ENCODE data around the gene RNF166.
A peak's percentile ranks its signal among the peaks of the same experiment; 100 is the strongest.

Gene RNF166

GRCh38 chr16:88739977-88740726 is 33.9 kb upstream of the RNF166 start:
- TF ChIP-seq EP300 (IDR thresholded peaks at IDR 0.05; ENCODE audit: borderline replicate concordance) (no peak), TEAD4 (IDR thresholded peaks at IDR 0.05) (no peak), CEBPB (IDR thresholded peaks at IDR 0.05) (no peak), CREB1 (IDR thresholded peaks at IDR 0.05; ENCODE audit: low read depth) (no peak), REST (IDR thresholded peaks at IDR 0.05; ENCODE audit: low read depth) (no peak)
- TF ChIP-seq, protein P1, sequence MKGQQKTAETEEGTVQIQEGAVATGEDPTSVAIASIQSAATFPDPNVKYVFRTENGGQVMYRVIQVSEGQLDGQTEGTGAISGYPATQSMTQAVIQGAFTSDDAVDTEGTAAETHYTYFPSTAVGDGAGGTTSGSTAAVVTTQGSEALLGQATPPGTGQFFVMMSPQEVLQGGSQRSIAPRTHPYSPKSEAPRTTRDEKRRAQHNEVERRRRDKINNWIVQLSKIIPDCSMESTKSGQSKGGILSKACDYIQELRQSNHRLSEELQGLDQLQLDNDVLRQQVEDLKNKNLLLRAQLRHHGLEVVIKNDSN (IDR thresholded peaks at IDR 0.05) = no peak

DNA sequence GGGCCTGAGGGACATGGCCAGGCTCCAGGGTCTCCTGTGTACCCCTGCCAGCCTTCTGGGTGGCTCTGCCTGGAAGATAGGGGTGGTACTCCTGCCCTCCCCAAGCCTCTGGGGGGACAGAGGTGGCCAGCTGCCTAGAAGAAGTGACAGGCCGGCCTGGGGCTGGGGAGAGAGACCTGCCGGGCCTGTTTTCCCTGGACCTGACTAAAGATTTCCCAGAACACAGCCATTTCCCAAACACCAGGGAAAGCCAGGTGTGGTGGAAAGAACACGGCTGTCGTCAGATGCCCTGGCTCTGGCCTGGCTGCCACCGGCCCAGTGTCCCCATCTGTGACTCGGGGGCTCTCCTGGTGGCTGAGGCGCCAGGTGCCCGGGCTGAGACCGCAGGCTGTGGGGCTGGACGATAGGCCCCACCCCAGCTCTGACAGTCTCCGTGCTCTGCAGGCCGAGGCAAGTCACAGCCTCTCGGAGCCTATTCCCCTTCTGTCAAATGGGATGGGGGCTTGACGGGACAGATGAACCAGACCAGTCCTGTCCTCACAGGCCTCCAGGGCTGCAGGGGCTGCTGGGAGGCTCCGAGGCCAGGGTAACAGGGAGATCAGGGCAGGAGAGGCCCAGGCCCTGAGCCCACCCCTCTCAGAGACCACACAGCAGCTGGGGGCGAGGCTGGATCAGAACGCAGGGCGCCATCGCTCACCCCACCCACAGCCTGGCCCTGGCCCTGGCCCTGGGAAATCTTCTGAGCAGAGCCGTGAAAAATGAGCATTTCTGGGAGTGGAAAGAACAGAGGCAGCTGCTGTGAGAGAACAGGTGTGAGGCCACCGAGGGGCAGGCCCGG is 33.1 kb upstream of the RNF166 start:
- TF ChIP-seq FOXM1 (IDR thresholded peaks at IDR 0.05; ENCODE audit: borderline replicate concordance, low read depth) (no peak), EGR1 (IDR thresholded peaks at IDR 0.05) (no peak), ZBTB7A (IDR thresholded peaks at IDR 0.05; ENCODE audit: low read depth) (no peak), CREB1 (IDR thresholded peaks at IDR 0.05; ENCODE audit: low read depth) (no peak)

DNA sequence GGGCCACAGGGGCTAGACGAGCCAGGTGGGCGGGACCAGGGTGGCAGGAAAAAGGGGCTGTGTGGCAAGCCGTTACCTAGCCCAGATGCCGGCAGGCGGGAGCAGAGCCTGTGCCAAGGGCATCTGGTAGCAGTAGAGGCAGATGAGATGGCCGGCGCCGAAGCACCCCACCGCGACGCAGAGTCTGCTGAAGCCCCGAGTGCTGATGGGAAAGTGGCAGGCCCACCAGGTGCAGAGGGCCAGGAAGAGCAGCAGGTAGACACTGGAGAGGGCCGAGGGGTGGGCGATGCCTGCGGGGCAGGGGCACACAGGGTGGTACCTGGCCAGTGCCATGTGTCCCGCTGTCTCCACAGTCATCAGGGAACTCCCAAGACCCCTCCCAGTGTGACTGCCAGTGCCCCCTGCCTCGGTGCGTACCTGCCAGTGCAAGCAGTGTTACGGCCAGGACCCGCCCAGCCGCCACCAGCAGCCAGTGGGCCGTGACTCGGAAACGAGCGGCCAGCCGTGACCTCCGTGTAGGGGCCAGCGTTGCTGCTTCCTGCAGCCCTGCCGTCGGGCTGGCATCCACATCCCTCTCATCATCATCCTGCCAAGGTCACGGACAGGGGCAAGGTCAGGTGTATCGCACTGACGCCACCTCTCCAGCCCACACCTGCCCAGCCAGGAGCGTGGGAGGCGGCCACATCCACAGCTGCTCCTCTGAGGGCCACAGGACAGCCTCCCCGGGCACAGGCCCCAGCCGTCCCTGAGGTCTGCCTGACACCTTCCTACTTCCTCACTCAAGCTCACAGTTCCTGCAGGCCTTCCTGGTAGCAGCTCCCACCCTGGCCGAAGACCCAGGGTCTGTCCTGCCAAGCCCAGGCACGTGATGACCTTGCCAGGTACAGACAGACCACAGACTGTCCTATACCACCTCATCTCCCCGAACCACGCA is 32.2 kb upstream of the RNF166 start:
- TF ChIP-seq RAD21 (IDR thresholded peaks at IDR 0.05; ENCODE audit: low read depth) = no peak
- TF ChIP-seq, protein P1 (IDR thresholded peaks at IDR 0.05) = no peak

GRCh38 chr16:88737298-88738150 is 31.3 kb upstream of the RNF166 start:
- peak; percentile 44 for TF ChIP-seq TEAD4 (IDR thresholded peaks at IDR 0.05)
- peak; percentile 97 for TF ChIP-seq MAX (IDR thresholded peaks at IDR 0.05)
- 0 out of 2 replicates have a peak, but pooled peaks have one; percentile 39 for TF ChIP-seq TCF12 (IDR thresholded peaks at IDR 0.05; ENCODE audit: low read depth)
- no peak for TF ChIP-seq EGR1 (IDR thresholded peaks at IDR 0.05)
- TF ChIP-seq, protein P1 (IDR thresholded peaks at IDR 0.05) = peak; percentile 71
- peak; percentile 81; the same call in 1 of the 2 replicates for TF ChIP-seq ZBTB7A (IDR thresholded peaks at IDR 0.05; ENCODE audit: low read depth)
- TF ChIP-seq RAD21 (IDR thresholded peaks at IDR 0.05; ENCODE audit: low read depth) = peak; percentile 71
- TF ChIP-seq NFIC (IDR thresholded peaks at IDR 0.05) = no peak

- TF ChIP-seq TCF12 (IDR thresholded peaks at IDR 0.05; ENCODE audit: low read depth) = no peak
- TF ChIP-seq YY1 (IDR thresholded peaks at IDR 0.05; ENCODE audit: low read depth) = no peak
- TF ChIP-seq FOXM1 (IDR thresholded peaks at IDR 0.05; ENCODE audit: borderline replicate concordance, low read depth) = no peak
- TF ChIP-seq EGR1 (IDR thresholded peaks at IDR 0.05) = no peak
- TF ChIP-seq, protein P1 (IDR thresholded peaks at IDR 0.05) = no peak
- TF ChIP-seq RAD21 (IDR thresholded peaks at IDR 0.05; ENCODE audit: low read depth) = no peak
- TF ChIP-seq MAX (IDR thresholded peaks at IDR 0.05) = no peak
- TF ChIP-seq TEAD4 (IDR thresholded peaks at IDR 0.05) = no peak
- no peak for TF ChIP-seq ZBTB7A (IDR thresholded peaks at IDR 0.05; ENCODE audit: low read depth)
- TF ChIP-seq CREB1 (IDR thresholded peaks at IDR 0.05; ENCODE audit: low read depth) = no peak
- no peak for TF ChIP-seq EP300 (IDR thresholded peaks at IDR 0.05; ENCODE audit: borderline replicate concordance)
Measured at GRCh38 chr16:88736496-88736895, 30.3 kb upstream of the RNF166 start.

All from Ishikawa (cell line).